SKM-1 (cell line): Measurements from ENCODE around the gene FAM163A.
"Not testable (repeated sequence)": the region's sequence is repeated elsewhere in the genome, so short reads cannot be mapped to it uniquely, and the experiment has no call there.

ENCODE experiments used
- DNase-seq: peaks from one replicate; lab custom pipeline; 2025; ENCODE audit not compliant: unreplicated experiment; lab: John Stamatoyannopoulos, UW

The FAM163A gene

DNA sequence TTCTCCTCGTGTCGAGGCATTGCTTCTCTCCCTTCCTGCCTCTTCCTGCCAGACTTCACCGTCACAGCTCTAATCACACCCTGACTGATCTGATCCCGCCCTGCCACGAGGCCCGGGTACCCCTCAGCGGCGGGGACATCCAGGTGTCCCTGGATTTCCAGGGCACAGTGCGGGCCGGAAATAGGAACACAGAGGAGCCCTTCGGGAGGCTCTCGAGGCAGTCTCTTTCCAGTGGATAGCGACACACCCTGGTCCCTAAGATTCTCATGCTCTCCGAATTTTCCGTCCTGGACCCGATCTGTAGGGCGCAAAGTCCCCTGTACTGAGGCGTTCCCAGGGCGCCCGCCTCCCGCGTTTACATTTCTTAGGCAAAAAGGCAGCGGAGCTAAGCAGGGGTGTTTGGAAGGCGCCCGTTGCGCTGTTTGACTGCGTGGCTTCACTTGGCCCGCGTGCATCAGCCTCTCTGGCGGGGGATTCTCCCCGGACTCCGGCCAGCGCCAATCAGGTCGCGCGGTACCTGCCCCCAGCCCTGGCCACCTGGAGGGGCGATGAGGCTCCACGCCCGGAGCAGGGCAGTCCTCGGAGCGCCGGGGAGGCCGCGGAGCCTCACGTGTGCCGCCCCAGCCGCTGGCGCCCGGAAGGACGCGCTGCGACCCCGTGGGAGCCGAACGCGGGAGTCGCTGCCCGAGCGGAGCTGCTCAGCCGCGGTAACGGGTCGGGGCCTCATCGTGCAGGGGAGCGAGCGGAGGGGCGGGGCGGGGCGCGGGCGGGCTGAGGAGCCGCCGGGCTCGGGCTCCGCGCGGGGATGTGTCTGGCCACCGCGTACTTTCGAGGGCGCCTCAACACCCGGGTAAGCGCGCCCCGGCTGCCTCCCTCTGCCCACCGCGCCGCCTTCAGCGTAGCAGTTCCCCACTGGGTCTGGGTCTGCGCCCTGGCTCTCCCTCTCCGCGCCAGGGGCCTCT lies at the start of gene FAM163A:
Gene FAM163A (plus strand): TSS at position 575 of the 962 bp plus-strand sequence. CDS start 69,807 bp downstream, outside the sequence.
- no peak for DNase-seq

DNA sequence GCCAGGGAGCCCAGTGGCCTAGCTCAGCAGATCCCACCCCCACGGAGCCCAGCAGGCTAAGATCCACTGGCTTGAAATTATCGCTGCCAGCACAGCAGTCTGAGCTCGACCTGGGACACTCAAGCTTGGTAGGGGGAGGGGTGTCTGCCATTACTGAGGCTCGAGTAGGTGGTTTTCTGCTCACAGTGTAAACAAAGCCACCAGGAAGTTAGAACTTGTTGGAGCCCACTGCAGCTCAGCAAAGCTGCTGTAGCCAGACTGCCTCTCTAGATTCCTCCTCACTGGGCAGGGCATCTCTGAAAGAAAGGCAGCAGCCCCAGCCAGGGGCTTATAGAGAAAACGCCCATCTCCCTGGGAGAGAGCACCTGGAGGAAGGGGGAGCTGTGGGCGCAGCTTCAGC lies 48.6 kb upstream of the FAM163A start:
- DNase-seq = not testable (repeated sequence)

DNA sequence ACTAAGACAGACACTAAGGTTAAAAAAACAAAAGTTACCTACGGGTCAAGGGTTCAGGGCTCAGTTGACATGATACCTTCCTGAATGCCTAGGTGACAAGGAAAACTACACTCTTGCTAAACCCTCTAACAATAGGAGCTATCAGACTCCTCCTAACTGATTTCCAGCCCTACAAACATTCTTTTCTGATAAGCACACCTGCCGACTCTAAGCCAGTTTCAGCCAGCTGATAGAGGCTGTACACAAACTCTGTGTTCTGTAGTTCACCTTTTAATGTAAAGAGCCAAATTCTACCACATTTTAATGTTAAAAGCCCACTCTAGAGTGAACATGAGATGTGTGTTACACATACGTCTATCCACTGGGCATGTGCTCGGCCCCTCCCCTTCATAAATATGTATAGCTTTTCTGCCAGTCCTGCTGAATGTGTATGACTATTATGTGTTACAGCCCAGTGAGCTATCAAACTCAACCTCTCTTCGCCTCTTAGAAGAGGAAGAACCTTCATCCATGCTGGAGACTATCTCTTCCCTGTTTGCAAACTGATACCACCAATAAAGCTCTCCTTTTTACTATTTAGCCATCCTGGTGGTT lies 40.0 kb upstream of the FAM163A start:
- DNase-seq = no peak

DNA sequence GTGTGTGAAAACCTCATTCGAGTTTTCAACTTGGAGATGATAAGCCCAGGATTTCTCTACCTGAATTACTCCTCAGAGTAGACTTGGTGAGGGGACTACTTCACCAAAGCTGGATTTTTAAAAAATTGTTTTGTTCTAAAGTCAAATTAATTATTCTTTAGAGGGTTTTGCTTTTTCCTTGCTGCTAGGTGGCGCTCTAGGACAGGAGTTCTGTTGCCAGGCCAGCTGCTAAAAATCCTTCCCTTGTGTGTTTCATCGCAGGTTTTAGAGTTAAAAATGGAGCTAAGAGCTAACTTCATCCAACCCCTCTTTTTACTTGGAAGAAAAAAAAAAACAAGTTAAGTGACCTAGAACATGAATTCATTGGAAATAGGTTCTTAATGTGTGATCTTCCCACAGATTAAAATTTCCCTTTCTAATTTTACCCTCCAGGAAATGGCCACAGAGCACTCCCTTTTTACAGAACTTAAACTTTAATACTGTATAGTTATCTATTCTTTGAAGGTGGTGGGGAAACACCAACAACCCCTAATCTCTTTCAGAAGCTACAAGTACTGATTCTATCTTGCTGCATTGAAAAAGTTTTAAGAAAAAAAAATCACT lies 36.7 kb upstream of the FAM163A start:
- peak; percentile 81 for DNase-seq

DNA sequence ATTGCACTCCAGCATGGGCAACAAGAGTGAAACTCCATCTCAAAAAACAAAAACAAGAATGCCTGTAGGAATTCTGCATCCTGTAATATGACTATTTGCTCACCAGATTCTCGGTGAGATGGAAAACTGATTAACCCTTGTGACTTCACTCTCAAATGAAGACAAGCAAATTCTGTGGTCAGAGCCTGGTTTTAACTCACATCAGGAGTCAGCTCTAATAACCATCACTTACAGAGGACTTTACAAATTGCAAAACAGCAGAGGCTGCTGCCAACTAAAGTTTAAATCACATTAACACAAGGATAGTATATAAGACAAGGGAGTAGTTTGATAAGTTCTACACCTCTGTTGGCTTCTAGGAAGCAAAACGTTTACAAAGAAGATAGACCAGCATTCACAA lies 35.7 kb upstream of the FAM163A start:
- DNase-seq = no peak

DNA sequence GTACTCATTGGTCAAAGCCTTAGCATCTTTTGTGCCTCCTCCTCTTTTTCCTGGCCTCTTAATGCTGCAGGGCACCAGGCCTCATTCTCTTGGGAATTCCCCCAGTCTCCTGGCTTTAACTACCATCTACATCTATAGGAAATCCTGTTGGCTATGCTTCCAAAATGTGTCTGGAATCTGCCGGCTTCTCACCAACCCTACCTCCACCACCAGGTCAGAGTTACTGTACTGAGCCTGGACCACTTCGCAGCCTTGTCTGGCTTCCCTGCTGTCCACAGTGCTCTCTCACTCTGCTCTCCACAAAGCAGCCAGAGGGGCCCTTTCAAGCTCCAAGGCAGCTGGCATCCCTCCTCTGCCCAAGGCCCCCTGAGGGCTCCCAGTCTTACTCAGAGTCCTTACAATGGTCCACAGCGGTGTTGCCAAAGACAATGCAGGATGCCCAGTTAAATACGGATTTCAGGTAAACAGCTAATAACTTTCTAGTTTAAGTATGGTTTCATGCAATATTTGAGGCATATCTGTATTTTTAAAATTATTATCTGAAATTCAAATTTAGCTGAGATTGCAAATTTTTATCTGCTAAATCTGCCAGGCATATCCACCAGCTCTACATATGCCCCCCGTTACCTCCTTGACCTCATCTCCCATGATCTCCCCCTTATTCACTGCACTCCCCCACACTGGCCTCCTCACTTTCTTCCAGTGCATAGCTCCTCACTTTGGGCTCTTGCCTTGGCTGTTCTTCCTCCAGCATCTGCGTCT lies 34.5 kb upstream of the FAM163A start:
- no peak for DNase-seq

DNA sequence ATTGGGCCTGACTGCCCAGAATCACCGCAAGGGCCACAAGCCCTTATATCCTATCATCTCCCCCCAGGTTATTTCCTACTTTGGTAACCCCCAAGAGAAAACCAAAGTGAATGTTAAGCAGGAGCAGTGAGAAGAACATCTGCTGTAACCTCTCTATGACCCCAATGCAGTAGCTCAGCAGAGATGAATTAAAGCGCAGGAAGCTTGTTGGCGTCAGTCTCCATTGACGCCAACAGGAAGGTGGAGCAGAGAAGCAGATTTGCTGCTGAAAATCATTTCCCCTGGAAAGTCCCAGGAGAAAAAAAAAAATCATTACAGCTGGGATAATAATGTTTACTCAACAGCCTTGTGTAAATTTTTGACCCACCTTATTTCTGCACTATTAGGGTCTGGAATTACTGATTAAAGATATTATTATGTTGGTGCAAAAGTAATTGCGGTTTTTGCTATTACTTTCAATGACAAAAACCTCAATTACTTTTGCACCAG lies 33.2 kb upstream of the FAM163A start:
- no peak for DNase-seq

DNA sequence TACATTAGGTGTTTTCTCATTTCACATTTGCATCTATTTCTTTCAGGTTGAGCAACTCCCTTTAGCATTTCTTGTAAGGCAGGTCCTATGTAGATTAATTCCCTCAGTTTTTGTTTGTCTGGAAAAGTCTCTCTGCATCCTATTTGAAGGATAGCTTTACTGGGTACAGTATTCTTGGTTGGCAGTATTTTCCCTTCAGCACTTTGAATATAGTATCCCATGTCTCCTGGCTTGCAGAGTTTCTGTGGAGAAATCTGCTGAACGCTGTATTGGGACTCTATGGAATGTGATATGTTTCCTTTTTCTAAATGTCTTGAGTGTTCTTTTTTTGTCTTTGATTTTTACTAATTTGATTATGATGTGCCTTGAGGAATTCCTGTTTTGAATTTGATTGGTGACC lies 28.9 kb upstream of the FAM163A start:
- DNase-seq = no peak

- no peak for DNase-seq
Observed at GRCh38 chr1:179714623-179715022, 28.5 kb upstream of the FAM163A start.

DNA sequence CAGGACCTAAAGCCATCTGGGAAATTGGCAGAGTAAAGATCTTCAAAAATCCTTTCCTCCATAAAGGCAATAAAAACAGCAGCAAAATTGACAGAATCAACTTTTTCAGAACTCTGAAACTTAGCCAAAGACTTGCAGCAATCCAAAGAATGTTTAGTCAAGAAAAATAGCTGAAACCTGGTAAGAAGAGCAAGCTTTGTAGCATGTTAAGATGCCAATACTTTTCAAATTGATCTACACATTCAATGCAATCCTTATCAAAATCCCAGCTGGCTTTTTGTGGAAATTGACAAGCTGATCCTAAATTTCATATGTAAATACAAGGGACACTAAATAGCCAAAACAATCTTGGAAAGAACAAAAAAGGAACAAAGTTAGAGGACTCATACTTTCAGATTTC lies 23.8 kb upstream of the FAM163A start:
- no peak for DNase-seq

DNA sequence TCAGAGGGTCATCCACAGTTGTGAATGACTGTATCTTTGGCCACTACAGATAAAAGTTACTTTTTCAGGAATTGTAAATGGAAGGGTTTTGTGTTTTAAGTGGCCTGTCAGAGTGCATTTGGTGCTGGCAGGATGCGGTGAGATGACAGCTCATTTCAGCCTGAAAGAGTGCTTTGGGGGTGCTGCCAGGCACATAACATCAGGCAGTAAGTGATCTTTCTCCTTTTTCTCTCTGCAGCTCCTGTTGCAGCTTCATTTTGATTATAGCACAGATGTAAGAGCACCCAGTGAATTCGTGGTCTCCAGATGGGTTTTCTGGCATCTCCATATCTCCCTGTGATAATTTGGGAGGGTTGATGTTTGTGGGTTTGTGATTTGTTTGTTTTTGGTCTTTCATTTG lies 14.8 kb upstream of the FAM163A start:
- no peak for DNase-seq

GRCh38 chr1:179729881-179730280 lies 13.2 kb upstream of the FAM163A start:
- DNase-seq = no peak

- DNase-seq = no peak
Observed at GRCh38 chr1:179731643-179732042, 11.4 kb upstream of the FAM163A start.

DNA sequence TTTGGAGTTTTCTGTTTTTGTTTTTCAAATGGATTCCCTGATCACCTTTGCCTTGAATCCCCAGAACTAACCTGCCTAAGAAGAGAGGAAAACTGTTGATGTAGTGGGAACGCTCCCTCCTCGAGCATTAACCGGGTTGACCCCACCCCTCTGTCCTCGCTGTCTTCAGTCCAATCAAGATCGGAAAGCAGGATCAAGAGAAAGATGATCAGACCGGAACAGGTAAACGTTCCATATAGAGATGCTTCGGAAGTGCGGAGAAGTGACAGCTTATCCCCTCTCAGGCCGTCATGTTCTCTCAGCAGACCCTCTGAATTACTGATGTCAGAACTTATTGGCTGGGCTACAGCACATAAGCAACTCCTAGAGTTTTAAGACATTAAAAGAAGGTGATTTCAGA lies 800 bp upstream of the FAM163A start:
- no peak for DNase-seq

- no peak for DNase-seq
Observed at GRCh38 chr1:179743679-179744400, 749 bp downstream of the FAM163A start.

DNA sequence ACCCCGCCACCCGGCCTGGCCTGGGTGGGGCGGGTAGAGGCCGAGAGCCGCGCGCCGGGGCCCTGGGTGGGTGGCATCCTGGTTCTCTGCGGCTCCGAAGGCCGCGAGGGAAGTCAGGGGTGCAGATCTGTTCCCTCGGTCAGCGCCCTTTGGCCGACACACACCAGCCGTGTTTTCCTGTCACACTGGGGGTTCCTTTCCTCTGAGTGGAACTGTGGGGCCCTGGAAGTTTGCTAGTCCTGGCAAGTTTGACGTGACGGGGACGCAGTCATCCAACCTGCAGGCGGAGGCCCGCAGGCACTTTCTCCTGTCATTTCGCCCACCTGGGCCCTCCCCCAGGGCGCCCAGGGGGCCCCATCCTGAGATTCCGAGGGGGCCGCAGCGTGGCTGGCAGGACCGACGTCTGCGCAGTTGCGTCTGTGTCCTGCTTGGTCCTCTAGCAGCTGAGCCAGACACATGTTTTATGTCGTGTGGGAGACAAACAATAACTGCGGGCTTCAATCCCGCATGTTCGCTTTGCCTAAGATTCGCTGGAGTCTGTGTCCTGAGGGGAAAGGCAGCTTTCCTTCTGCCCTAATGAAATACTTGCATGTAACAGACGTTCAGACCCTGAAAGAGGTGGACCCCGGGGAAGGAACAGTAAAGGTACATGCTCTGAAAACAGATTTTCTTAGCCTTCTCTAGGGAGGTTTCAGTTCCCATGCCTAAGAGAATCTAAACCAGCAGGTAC lies 1.5 kb downstream of the FAM163A start:
- no peak for DNase-seq

DNA sequence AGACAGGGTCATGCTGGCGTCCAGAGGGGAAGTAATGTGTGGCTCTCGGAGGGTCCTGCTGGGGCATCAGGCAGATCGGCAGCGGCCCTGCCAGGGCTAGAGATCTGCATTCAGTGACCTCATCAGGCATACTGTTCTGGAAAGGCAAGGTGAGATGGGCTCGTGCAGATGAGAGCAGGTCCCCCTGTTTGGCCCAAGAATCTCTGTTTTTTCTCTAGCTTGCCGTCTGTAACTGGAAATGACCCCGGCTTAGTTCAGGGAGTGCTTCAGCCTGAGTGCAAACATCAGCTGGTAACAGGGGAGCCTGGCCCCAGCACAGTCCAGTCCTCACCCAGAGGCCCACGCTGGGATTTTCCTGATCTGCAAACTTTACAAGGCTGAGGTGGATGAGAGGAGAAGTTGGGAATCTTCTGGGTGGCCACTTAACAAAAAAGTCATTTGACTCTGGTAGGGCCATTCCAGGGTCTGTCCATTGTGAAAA lies 2.1 kb downstream of the FAM163A start:
- DNase-seq = no peak

DNA sequence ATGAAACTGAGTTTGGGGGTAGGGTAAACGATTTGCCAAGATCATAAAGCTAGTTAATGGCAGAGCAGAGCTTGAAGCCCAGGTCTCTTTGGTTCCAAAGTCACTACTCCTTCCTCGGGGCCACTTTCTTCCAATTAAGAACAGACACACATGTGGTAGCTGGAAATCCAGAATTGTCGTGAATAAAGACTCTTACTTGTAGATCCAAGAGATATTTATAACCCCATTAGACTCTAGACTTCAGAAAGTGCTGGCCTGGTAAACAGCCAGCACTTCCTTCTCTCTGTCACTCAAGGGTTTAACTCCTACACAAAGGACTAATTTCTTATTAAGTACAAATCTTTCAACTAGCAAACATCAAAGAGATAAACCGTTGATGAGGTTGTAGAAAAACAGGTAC lies 2.7 kb downstream of the FAM163A start:
- no peak for DNase-seq

DNA sequence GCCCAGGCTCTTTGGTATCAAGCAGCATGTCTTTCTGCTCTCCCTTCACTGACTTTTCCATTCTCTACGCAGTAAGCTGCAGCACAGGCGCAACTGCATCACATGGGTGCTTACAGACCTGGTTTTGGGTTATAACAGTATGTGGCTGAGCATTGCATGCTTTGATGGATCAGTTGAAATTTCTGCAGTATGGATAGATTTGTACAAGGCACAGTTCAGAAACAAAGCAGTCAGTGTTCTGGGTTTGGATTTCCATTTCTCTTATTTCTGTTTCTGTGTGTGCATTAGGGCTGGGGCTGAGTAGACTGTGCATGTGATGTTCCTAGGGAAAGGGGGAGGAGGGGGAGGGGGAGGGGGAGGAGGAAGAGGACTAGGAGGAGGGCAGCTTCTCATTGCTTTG lies 4.5 kb downstream of the FAM163A start:
- DNase-seq = no peak

- DNase-seq = no peak
Observed at GRCh38 chr1:179748772-179749171, 5.7 kb downstream of the FAM163A start.
